CD4-positive, alpha-beta T cell treated with Interleukin-4 for 4 hours (primary cell): ENCODE measurements around the gene CHRM5.

Experiments
- DNase-seq: peaks from one replicate; pipeline ENCODE4 v3.0.0-alpha.2; 2020

Gene CHRM5

GRCh38 chr15:33968224-33968623 is at the start of gene CHRM5:
CHRM5 (plus strand) TSS chr15:33968497; CDS start chr15:34062718, 94,221 bp downstream.
- DNase-seq = no peak

- DNase-seq = no peak
Observed at GRCh38 chr15:33923446-33923845, 44.9 kb upstream of the CHRM5 start.

GRCh38 chr15:33926260-33926659 is 42.0 kb upstream of the CHRM5 start:
- no peak for DNase-seq

- no peak for DNase-seq
Observed at GRCh38 chr15:33932734-33933133, 35.6 kb upstream of the CHRM5 start.

- no peak for DNase-seq
Observed at GRCh38 chr15:33934396-33934795, 33.9 kb upstream of the CHRM5 start.

GRCh38 chr15:33934921-33935320 is 33.4 kb upstream of the CHRM5 start:
- DNase-seq = no peak

- no peak for DNase-seq
Observed at GRCh38 chr15:33941279-33942063, 26.8 kb upstream of the CHRM5 start.

GRCh38 chr15:33946152-33946551 is 22.1 kb upstream of the CHRM5 start:
- no peak for DNase-seq

- DNase-seq = no peak
Observed at GRCh38 chr15:33955945-33956344, 12.4 kb upstream of the CHRM5 start.

GRCh38 chr15:33956397-33956796 is 11.9 kb upstream of the CHRM5 start:
- DNase-seq = no peak

GRCh38 chr15:33959844-33960548 is 8.3 kb upstream of the CHRM5 start:
- DNase-seq = no peak

- no peak for DNase-seq
Observed at GRCh38 chr15:33960549-33960935, 7.8 kb upstream of the CHRM5 start.

- no peak for DNase-seq
Observed at GRCh38 chr15:33963831-33964664, 4.2 kb upstream of the CHRM5 start.

GRCh38 chr15:33964665-33965040 is 3.6 kb upstream of the CHRM5 start:
- no peak for DNase-seq

- DNase-seq = no peak
Observed at GRCh38 chr15:33968821-33969220, 524 bp downstream of the CHRM5 start.

GRCh38 chr15:33971811-33972210 is 3.5 kb downstream of the CHRM5 start:
- DNase-seq = no peak

GRCh38 chr15:33975022-33975565 is 6.8 kb downstream of the CHRM5 start:
- DNase-seq = no peak

GRCh38 chr15:33980159-33980558 is 11.9 kb downstream of the CHRM5 start:
- no peak for DNase-seq

- DNase-seq = no peak
Observed at GRCh38 chr15:33982516-33982915, 14.2 kb downstream of the CHRM5 start.

GRCh38 chr15:33985287-33985686 is 17.0 kb downstream of the CHRM5 start:
- DNase-seq = no peak

- DNase-seq = no peak
Observed at GRCh38 chr15:33985751-33986150, 17.5 kb downstream of the CHRM5 start.

- no peak for DNase-seq
Observed at GRCh38 chr15:33987444-33987843, 19.1 kb downstream of the CHRM5 start.

- no peak for DNase-seq
Observed at GRCh38 chr15:33988384-33988783, 20.1 kb downstream of the CHRM5 start.
